ENCODE measurements around the gene TMEM114. TPM values are rescaled to one million over a fixed set of nuclear protein-coding genes. Genes with fewer than 3 reads are reported as not detected.

TMEM114 gene
- total RNA-seq, 2 experiments from 2014 or later = not detected

GRCh38 chr16:8550728-8551387 lies 39.5 kb downstream of the TMEM114 start:
- Mint-ChIP-seq H3K9me3 (no peaks in the 10 kb centered on the region), H3K27ac (no peak overlapping the region), H3K27me3 (peaks cover 27% of the 10 kb centered on the region), H3K4me3 (no peak overlapping the region), H3K4me1 (ENCODE audit: low read depth) (no peaks in the 10 kb centered on the region), H3K36me3 (ENCODE audit: low read depth) (no peaks in the 10 kb centered on the region)
- TF ChIP-seq, protein P1, sequence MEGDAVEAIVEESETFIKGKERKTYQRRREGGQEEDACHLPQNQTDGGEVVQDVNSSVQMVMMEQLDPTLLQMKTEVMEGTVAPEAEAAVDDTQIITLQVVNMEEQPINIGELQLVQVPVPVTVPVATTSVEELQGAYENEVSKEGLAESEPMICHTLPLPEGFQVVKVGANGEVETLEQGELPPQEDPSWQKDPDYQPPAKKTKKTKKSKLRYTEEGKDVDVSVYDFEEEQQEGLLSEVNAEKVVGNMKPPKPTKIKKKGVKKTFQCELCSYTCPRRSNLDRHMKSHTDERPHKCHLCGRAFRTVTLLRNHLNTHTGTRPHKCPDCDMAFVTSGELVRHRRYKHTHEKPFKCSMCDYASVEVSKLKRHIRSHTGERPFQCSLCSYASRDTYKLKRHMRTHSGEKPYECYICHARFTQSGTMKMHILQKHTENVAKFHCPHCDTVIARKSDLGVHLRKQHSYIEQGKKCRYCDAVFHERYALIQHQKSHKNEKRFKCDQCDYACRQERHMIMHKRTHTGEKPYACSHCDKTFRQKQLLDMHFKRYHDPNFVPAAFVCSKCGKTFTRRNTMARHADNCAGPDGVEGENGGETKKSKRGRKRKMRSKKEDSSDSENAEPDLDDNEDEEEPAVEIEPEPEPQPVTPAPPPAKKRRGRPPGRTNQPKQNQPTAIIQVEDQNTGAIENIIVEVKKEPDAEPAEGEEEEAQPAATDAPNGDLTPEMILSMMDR (IDR thresholded peaks at IDR 0.05) = no peak
- ChIA-PET POLR2A (no interaction called here), CTCF (no interaction called here)
- intact Hi-C loops (cut with micrococcal nuclease) = no loop called here
- ATAC-seq = no peak
- no peak for DNase-seq

GRCh38 chr16:8549843-8550412 lies 40.4 kb downstream of the TMEM114 start:
- DNase-seq (no peak), ATAC-seq (no peak)
- intact Hi-C loops (cut with micrococcal nuclease) = no loop called here
- no peaks in the 10 kb centered on the region for H3K9me3 Mint-ChIP-seq
- no peak overlapping the region for H3K27ac Mint-ChIP-seq
- H3K4me3 Mint-ChIP-seq = no peak overlapping the region
- ChIA-PET CTCF (no interaction called here), POLR2A (no interaction called here)
- no peaks in the 10 kb centered on the region for H3K36me3 Mint-ChIP-seq (ENCODE audit: low read depth)
- no peaks in the 10 kb centered on the region for H3K4me1 Mint-ChIP-seq (ENCODE audit: low read depth)
- peaks cover 23% of the 10 kb centered on the region for H3K27me3 Mint-ChIP-seq
- TF ChIP-seq, protein P1 (IDR thresholded peaks at IDR 0.05) = no peak

DNA sequence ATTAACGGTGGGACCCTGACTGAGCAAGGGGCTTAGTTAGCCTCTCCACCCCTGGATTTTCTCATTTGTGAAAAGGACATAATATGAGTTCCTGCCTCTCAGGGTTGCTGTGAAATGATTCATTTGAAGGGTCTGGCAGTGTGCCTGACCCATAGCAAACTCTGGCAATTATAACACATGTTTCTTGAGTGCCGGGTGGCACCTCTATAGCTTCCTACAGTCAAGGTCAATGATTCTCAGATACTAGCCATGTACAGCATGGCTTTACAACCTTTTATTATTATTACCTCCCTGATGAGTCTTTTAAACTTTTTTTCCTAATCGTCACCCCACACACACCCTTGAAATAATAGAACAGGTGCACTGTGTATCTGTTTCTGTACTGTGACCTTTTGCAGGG lies 42.1 kb downstream of the TMEM114 start:
- no peaks in the 10 kb centered on the region for H3K9me3 Mint-ChIP-seq
- no peak for ATAC-seq
- no peaks in the 10 kb centered on the region for H3K36me3 Mint-ChIP-seq (ENCODE audit: low read depth)
- peaks cover 18% of the 10 kb centered on the region for H3K27me3 Mint-ChIP-seq
- DNase-seq = no peak
- ChIA-PET POLR2A (interaction anchor here (0.6 kb wide), 1 partner anchor 38 kb away, joined by 3 read pairs; no protein-coding TSS in a partner anchor), CTCF (no interaction called here)
- no peak overlapping the region for H3K4me3 Mint-ChIP-seq
- intact Hi-C loops (cut with micrococcal nuclease) = no loop called here
- no peak overlapping the region for H3K27ac Mint-ChIP-seq
- no peaks in the 10 kb centered on the region for H3K4me1 Mint-ChIP-seq (ENCODE audit: low read depth)
- TF ChIP-seq, protein P1 (IDR thresholded peaks at IDR 0.05) = no peak

- no peaks in the 10 kb centered on the region for H3K9me3 Mint-ChIP-seq
- H3K4me1 Mint-ChIP-seq (ENCODE audit: low read depth) = no peaks in the 10 kb centered on the region
- POLR2A ChIA-PET = interaction anchor here (0.6 kb wide), 1 partner anchor 39 kb away, joined by 3 read pairs; no protein-coding TSS in a partner anchor
- DNase-seq = no peak
- intact Hi-C loops (cut with micrococcal nuclease) = no loop called here
- peaks cover 16% of the 10 kb centered on the region for H3K27me3 Mint-ChIP-seq
- H3K4me3 Mint-ChIP-seq = no peak overlapping the region
- H3K36me3 Mint-ChIP-seq (ENCODE audit: low read depth) = no peaks in the 10 kb centered on the region
- no peak overlapping the region for H3K27ac Mint-ChIP-seq
- TF ChIP-seq, protein P1 (IDR thresholded peaks at IDR 0.05) = no peak
- no peak for ATAC-seq
- CTCF ChIA-PET = no interaction called here
Observed at GRCh38 chr16:8547762-8548161, 42.5 kb downstream of the TMEM114 start.

DNA sequence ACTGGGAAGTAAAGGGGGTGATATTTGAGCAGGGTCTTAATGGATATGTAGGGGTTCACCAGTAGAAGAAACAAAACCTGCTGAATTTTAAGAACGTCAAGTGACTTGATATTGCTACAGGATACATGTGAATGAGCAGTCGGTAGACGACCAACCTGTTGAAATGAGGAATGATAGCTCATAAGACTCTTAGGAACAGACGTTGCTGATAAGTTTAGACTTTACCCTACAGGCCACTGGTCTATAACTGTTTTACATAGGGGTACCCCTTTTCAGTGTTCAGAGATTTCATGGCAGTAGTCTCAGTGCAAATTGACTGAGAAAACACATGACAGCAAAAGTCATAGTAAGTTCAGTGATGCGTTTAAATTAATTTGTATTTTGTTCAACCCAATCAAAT lies 45.9 kb downstream of the TMEM114 start:
- Mint-ChIP-seq H3K9me3 (no peaks in the 10 kb centered on the region), H3K36me3 (ENCODE audit: low read depth) (no peaks in the 10 kb centered on the region), H3K27me3 (peaks cover 9% of the 10 kb centered on the region), H3K4me3 (no peak overlapping the region), H3K27ac (no peak overlapping the region), H3K4me1 (ENCODE audit: low read depth) (no peaks in the 10 kb centered on the region)
- TF ChIP-seq, protein P1 (IDR thresholded peaks at IDR 0.05) = no peak
- ATAC-seq = no peak
- intact Hi-C loops (cut with micrococcal nuclease) = no loop called here
- ChIA-PET CTCF (no interaction called here), POLR2A (no interaction called here)
- DNase-seq = no peak

Data from activated CD8-positive, alpha-beta T cell treated with anti-CD3 and anti-CD28 coated beads for 36 hours (primary cell).